OCI-LY7 (cell line): ENCODE results near the gene MCUB. TPM values are rescaled to one million over a fixed set of nuclear protein-coding genes. Genes with fewer than 3 reads are reported as not detected.
A peak's percentile ranks its signal among the peaks of the same experiment; 100 is the strongest.

Experiments
- BruUV-seq: library from RNA; stranded (reverse); fragments of 400-500 nt; replicated peaks from 2 replicates; lab custom pipeline; 2021; lab: Mats Ljungman, UMichigan
- CTCF ChIA-PET: fragments of 300-600 bp; sonication (Branson Sonifier 250); formaldehyde crosslinking; loops from one replicate; lab custom pipeline; 2022; ENCODE audit warnings: antibody characterized with exemption; ENCODE audit not compliant: unreplicated experiment; lab: Charles Lee
- POLR2A ChIA-PET: fragments of 300-600 bp; sonication (Branson Sonifier 250); formaldehyde crosslinking; loops from one replicate; lab custom pipeline; 2022; ENCODE audit warnings: antibody characterized with exemption; lab: Charles Lee
- DNase-seq: peaks from one replicate; pipeline ENCODE4 v3.0.0-alpha.2; 2015; ENCODE audit warnings: low spot score
- H2AFZ ChIP-seq: fragments of 200-600 bp; sonication (generic), shearing (Covaris generic); 2 replicates; pipeline ENCODE4 v1.6.1; 2014; ENCODE audit warnings: mild to moderate bottlenecking, antibody characterized with exemption, low read length, moderate library complexity
- H3K27ac ChIP-seq: fragments of 200-600 bp; sonication (generic); 2 replicates; pipeline ENCODE4 v1.5.1; 2014; ENCODE audit warnings: mixed run types, low read depth, mild to moderate bottlenecking, moderate library complexity, low read length, inconsistent platforms; ENCODE audit not compliant: poor library complexity, severe bottlenecking
- H3K36me3 ChIP-seq: fragments of 200-600 bp; sonication (generic); 2 replicates; pipeline ENCODE4 v1.6.1; 2014; ENCODE audit warnings: mild to moderate bottlenecking, antibody characterized with exemption, low read length, moderate library complexity, mixed read lengths; ENCODE audit not compliant: insufficient read depth
- H3K4me1 ChIP-seq: fragments of 200-600 bp; sonication (generic); 2 replicates; pipeline ENCODE4 v1.5.1; 2014; ENCODE audit warnings: mild to moderate bottlenecking, low read length; ENCODE audit not compliant: insufficient read depth, poor library complexity, severe bottlenecking
- H3K4me2 ChIP-seq: fragments of 200-600 bp; sonication (generic); 2 replicates; pipeline ENCODE4 v1.6.1; 2014; ENCODE audit warnings: mild to moderate bottlenecking, low read length
- H3K4me3 ChIP-seq: fragments of 200-600 bp; sonication (generic); 2 replicates; pipeline ENCODE4 v1.5.1; 2014; ENCODE audit warnings: mild to moderate bottlenecking, low read depth, low read length; ENCODE audit not compliant: poor library complexity, severe bottlenecking
- H3K79me2 ChIP-seq: fragments of 200-600 bp; sonication (generic); 2 replicates; pipeline ENCODE4 v1.6.1; 2016; ENCODE audit warnings: low read depth, mild to moderate bottlenecking, low read length, moderate library complexity, mixed read lengths; ENCODE audit not compliant: insufficient read depth
- H3K9me2 ChIP-seq: fragments of 200-600 bp; sonication (generic); 2 replicates; pipeline ENCODE4 v1.6.1; 2016; ENCODE audit warnings: mild to moderate bottlenecking, low read length, mixed read lengths; ENCODE audit not compliant: insufficient read depth
- H3K9me3 ChIP-seq: fragments of 200-600 bp; sonication (generic); 2 replicates; pipeline ENCODE4 v1.6.1; 2014; ENCODE audit warnings: mild to moderate bottlenecking, mixed run types, low read length, mixed read lengths
- H4K20me1 ChIP-seq: fragments of 200-600 bp; sonication (generic); 2 replicates; pipeline ENCODE4 v1.6.1; 2014; ENCODE audit warnings: mild to moderate bottlenecking, antibody characterized with exemption, low read length, moderate library complexity, mixed read lengths; ENCODE audit not compliant: insufficient read depth
- CTCF ChIP-seq: fragments of 200-600 bp; sonication (generic); conservative IDR thresholded peaks from 2 replicates; pipeline ENCODE4 v1.5.1; 2014; ENCODE audit warnings: mild to moderate bottlenecking, antibody characterized with exemption, low read length, moderate library complexity, mixed read lengths
- EZH2phosphoT487 ChIP-seq: fragments of 200-600 bp; sonication (generic); IDR thresholded peaks from 2 replicates; pipeline ENCODE4 v1.6.1; 2018; ENCODE audit warnings: low read depth, borderline replicate concordance, mild to moderate bottlenecking, mixed run types, antibody characterized with exemption, low read length, moderate library complexity, mixed read lengths
- intact Hi-C: fragments of 100-400 bp; cut with micrococcal nuclease; formaldehyde crosslinking; loops from one replicate; pipeline ENCODE4 v1.10.0; 2022; ENCODE audit not compliant: unreplicated experiment
- total RNA-seq, 2 experiments: library from RNA; depleted of rRNA in 1 of 2; stranded (reverse); fragments of >200 nt in 1 of 2; shearing (Covaris generic) in 1 of 2; gene quantifications; 2 replicates each; pipeline ENCODE4 v1.2.3, GENCODE V29; 2014 to 2022

The MCUB gene
- total RNA-seq, 2 experiments from 2014 or later = 40.3 to 64.4 TPM

GRCh38 chr4:109614466-109614865 lies 54.4 kb downstream of the MCUB start:
- Histone ChIP-seq H3K9me2 (no peaks in the 10 kb centered on the region), H3K9me3 (peaks cover 4% of the 10 kb centered on the region; the same call in 1 of the 2 replicates), H3K27ac (no peak overlapping the region), H3K4me1 (peaks cover 18% of the 10 kb centered on the region), H3K4me2 (0 out of 2 replicates have a peak overlapping the region, but pooled peaks have one; percentile 24), H2AFZ (no peak overlapping the region), H3K4me3 (no peak overlapping the region), H4K20me1 (no peaks in the 10 kb centered on the region), H3K79me2 (peaks cover 19% of the 10 kb centered on the region; the same call in 1 of the 2 replicates), H3K36me3 (peaks cover 31% of the 10 kb centered on the region)
- CTCF ChIA-PET = no interaction called here
- POLR2A ChIA-PET = interaction anchor here (0.6 to 1.2 kb wide), 3 partner anchors 15 to 83 kb away, joined by 3 to 5 read pairs (median 4); no protein-coding TSS in a partner anchor
- no peak for DNase-seq
- no peak for TF ChIP-seq CTCF
- TF ChIP-seq EZH2phosphoT487 = no peak
- no TSS peak for BruUV-seq
- intact Hi-C loops = no loop called here

GRCh38 chr4:109615742-109616141 lies 55.7 kb downstream of the MCUB start:
- peaks cover 4% of the 10 kb centered on the region; the same call in 1 of the 2 replicates for H3K9me3 ChIP-seq
- no peak for TF ChIP-seq CTCF
- no peak for TF ChIP-seq EZH2phosphoT487
- no peaks in the 10 kb centered on the region for H4K20me1 ChIP-seq
- peaks cover 14% of the 10 kb centered on the region; the same call in 1 of the 2 replicates for H3K79me2 ChIP-seq
- H3K4me2 ChIP-seq = no peak overlapping the region
- H3K9me2 ChIP-seq = no peaks in the 10 kb centered on the region
- ChIA-PET CTCF (no interaction called here), POLR2A (interaction anchor here (0.6 to 1.1 kb wide), 2 partner anchors 32 to 1727 kb away, joined by 3 read pairs; no protein-coding TSS in a partner anchor)
- H3K27ac ChIP-seq = no peak overlapping the region
- BruUV-seq = no TSS peak
- H3K4me1 ChIP-seq = peaks cover 18% of the 10 kb centered on the region
- H3K4me3 ChIP-seq = no peak overlapping the region
- DNase-seq = peak; percentile 7
- intact Hi-C loops = no loop called here
- no peak overlapping the region for H2AFZ ChIP-seq
- peaks cover 18% of the 10 kb centered on the region for H3K36me3 ChIP-seq

- no peak for TF ChIP-seq CTCF
- TF ChIP-seq EZH2phosphoT487 = no peak
- Histone ChIP-seq H2AFZ (no peak overlapping the region), H3K9me2 (no peaks in the 10 kb centered on the region), H3K4me1 (peaks cover 18% of the 10 kb centered on the region), H3K79me2 (peaks cover 13% of the 10 kb centered on the region; the same call in 1 of the 2 replicates), H3K4me3 (no peak overlapping the region), H4K20me1 (no peaks in the 10 kb centered on the region), H3K36me3 (peaks cover 13% of the 10 kb centered on the region), H3K27ac (no peak overlapping the region), H3K4me2 (no peak overlapping the region), H3K9me3 (peaks cover 4% of the 10 kb centered on the region; the same call in 1 of the 2 replicates)
- BruUV-seq = no TSS peak
- DNase-seq = no peak
- intact Hi-C loops = no loop called here
- ChIA-PET CTCF (no interaction called here), POLR2A (interaction anchor here (0.6 to 1.1 kb wide), 2 partner anchors 32 to 1728 kb away, joined by 3 read pairs; no protein-coding TSS in a partner anchor)
Observed at GRCh38 chr4:109616243-109616642, 56.2 kb downstream of the MCUB start.
